SJCRH30 (cell line): ENCODE measurements around the gene FSTL4. TPM values are rescaled to one million over a fixed set of nuclear protein-coding genes. Genes with fewer than 3 reads are reported as not detected.
A peak's percentile ranks its signal among the peaks of the same experiment; 100 is the strongest.

ENCODE experiments used
- DNase-seq, 2 experiments: peaks; one replicate each; pipeline ENCODE4 v3.0.0-alpha.2; 2015 to 2020
- H3K27ac ChIP-seq: fragments of 250-450 bp; sonication (Bioruptor Pico); 2 replicates; pipeline ENCODE4 v1.5.1; 2020; ENCODE audit warnings: mild to moderate bottlenecking, moderate library complexity
- H3K27me3 ChIP-seq: fragments of 250-450 bp; sonication (Bioruptor Pico); 2 replicates; pipeline ENCODE4 v1.5.1; 2020; ENCODE audit warnings: mild to moderate bottlenecking, moderate library complexity
- H3K36me3 ChIP-seq: fragments of 250-450 bp; sonication (Bioruptor Pico); 2 replicates; pipeline ENCODE4 v1.5.1; 2020; ENCODE audit warnings: mild to moderate bottlenecking, moderate library complexity
- H3K4me1 ChIP-seq: fragments of 250-450 bp; sonication (Bioruptor Pico); 2 replicates; pipeline ENCODE4 v1.5.1; 2020; ENCODE audit warnings: mild to moderate bottlenecking, moderate library complexity
- H3K4me3 ChIP-seq: fragments of 250-450 bp; sonication (Bioruptor Pico); 2 replicates; pipeline ENCODE4 v1.5.1; 2020; ENCODE audit warnings: mild to moderate bottlenecking, moderate library complexity
- H3K9me3 ChIP-seq: fragments of 250-450 bp; sonication (Bioruptor Pico); replicated peaks from 2 replicates; pipeline ENCODE4 v1.5.1; 2020; ENCODE audit warnings: mild to moderate bottlenecking, moderate library complexity
- total RNA-seq: library from RNA; depleted of rRNA; stranded (reverse); fragments of >200 nt; shearing (Covaris generic); gene quantifications from 2 replicates; pipeline ENCODE4 v1.2.3, GENCODE V29; 2014

The FSTL4 gene
- total RNA-seq, 1 experiment from 2014 or later, result 7.1 TPM

DNA sequence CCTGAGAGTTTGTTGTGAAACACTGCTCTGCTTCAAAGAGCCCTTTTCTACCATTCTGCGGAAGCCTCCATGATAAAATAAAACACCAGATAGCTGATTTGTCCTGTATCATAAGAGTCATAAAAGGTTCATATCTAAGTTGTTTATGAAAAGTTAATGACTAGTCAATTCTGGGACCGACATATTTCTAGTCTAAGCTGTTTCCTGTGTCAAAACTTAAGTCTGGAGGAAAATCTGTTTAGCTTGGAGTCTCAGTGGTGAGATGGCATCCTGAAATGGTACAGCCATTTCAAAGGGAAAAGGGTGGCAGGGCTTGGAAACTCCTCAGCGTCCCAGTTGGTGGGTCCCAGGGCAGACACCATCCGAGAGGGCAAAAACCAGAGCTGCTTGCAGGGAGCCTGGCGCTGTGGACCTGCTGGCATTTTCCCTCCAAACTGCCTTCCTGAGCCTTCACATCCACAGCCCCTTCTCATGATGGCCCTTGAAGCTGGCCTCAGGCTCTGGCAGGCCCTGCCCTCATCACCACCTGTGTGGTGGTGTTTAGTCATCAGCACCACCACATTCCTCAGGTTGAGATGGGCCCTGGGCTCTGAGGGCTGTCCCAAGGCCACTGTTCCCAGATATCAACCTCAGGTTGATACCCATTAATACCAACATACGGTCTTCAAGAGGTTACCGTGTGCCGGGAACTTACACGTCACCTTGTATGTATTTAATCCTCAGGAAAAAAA lies 376.5 kb downstream of the FSTL4 start:
- H3K9me3 ChIP-seq, result no peaks in the 10 kb centered on the region
- no peaks in the 10 kb centered on the region for H3K36me3 ChIP-seq
- H3K27ac ChIP-seq, result no peak overlapping the region
- DNase-seq, result no peak
- H3K4me3 ChIP-seq, result no peak overlapping the region
- H3K27me3 ChIP-seq, result no peaks in the 10 kb centered on the region
- peaks cover 10% of the 10 kb centered on the region for H3K4me1 ChIP-seq

DNA sequence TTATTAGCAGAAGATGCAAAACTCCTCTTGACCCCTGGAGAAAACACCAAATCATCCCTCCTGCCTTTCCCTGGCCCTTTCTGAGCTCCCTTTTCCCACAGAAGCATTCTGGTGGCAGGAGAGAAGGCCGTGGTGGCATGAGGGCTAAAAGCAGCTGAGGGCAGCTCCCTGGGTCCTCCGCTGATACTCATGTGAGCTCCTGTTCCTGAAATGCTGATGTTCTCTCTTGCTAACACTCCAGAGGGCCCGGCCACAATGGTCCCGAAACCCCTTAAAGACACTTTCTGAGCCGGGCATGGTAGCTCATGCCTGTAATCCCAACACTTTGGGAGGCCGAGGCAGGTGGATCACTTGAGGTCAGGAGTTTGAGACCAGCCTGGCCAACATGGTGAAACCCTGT lies 377.4 kb downstream of the FSTL4 start:
- DNase-seq, result no peak
- Histone ChIP-seq H3K9me3 (no peaks in the 10 kb centered on the region), H3K4me1 (peaks cover under 1% of the 10 kb centered on the region; the same call in 1 of the 2 replicates)

DNA sequence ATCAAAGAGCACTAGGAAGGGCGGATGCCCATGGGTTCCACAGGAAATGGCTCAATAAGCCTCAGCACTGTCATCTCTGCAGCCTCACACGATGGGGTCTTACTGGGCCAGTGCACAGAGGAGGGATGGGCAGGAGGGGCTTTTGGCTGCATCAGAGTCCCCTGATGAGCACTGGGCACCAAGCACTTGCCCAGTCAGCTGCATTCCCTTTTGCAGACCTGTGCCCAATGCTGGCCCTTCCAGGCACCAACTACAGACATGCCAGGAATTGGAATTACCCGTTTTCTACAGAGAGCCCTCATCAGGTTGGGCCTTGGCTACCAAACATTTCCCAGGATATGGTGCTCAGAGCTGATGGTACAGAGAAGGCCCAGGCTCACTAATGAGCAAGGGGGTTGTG lies 378.1 kb downstream of the FSTL4 start:
- no peak overlapping the region for H3K27ac ChIP-seq
- H3K27me3 ChIP-seq, result no peaks in the 10 kb centered on the region
- H3K4me1 ChIP-seq, result no peaks in the 10 kb centered on the region
- no peaks in the 10 kb centered on the region for H3K36me3 ChIP-seq
- DNase-seq, result no peak
- no peaks in the 10 kb centered on the region for H3K9me3 ChIP-seq
- no peak overlapping the region for H3K4me3 ChIP-seq

More for the DNA sequence above, 377.4 kb downstream of the FSTL4 start:
- Histone ChIP-seq H3K27me3 (no peaks in the 10 kb centered on the region), H3K36me3 (no peaks in the 10 kb centered on the region), H3K4me3 (no peak overlapping the region), H3K27ac (no peak overlapping the region)

DNA sequence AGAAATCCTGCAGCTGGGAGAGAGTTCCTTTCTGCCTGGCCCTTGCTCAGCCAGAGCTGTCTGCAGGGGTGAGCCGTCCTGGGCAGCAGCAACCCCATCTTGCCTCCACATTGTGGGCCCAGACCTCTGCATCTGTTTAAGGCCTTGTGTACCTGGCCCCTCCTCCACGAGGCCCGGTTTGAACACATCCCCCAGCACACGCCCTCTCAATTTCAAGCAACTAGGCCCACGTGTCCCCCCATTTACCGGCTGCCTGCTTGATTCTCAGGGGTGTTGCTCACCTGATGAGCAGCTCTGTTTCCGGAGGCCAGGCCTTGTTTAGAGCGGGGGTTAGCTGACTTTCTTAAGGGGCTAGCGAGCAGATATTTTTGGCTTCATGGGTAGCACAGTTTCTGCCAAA lies 378.7 kb downstream of the FSTL4 start:
- no peak for DNase-seq
- Histone ChIP-seq H3K4me3 (no peak overlapping the region), H3K9me3 (no peaks in the 10 kb centered on the region), H3K36me3 (no peaks in the 10 kb centered on the region), H3K4me1 (no peaks in the 10 kb centered on the region), H3K27ac (no peak overlapping the region), H3K27me3 (no peaks in the 10 kb centered on the region)

DNA sequence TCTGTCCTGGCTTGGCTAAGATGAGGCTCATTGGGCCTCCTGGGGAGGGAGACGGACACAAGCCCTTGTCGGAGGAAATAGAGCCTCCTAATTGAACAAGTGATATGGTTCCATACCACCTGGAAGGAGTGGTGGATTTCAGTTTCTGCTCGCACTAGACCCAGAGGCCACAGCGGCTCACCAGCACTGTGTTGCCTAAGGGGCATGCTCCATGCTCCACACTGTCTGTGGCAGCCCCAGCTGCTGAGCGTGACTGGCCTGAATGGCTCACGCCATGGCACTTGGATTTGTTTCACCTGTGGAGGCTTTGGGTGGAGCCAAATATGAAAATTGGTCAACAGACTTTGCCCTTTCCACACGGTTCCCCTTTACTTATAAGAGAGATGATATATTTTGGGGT lies 379.4 kb downstream of the FSTL4 start:
- H3K27ac ChIP-seq, result no peak overlapping the region
- no peaks in the 10 kb centered on the region for H3K27me3 ChIP-seq
- no peaks in the 10 kb centered on the region for H3K36me3 ChIP-seq
- DNase-seq, result no peak
- H3K4me1 ChIP-seq, result no peaks in the 10 kb centered on the region
- no peaks in the 10 kb centered on the region for H3K9me3 ChIP-seq
- no peak overlapping the region for H3K4me3 ChIP-seq

DNA sequence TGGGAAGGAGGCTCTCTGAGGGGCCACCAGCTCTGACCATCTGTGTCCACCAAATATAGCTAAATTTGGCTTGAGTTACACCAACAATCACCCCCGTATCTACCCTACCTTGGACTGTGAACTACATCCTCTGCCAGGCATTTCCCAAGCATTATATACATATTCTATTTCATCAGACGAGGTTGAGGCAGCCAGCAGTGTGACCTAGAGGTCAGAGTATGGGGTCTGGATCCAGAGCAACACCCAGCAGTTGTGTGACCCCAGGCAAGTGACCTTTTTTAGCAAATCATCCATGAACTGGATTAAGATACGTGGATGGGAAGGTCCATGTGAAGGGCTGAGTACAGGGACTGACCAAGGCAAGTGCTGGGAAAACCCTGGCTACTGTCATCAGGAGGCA lies 379.9 kb downstream of the FSTL4 start:
- Histone ChIP-seq H3K27me3 (no peaks in the 10 kb centered on the region), H3K36me3 (no peaks in the 10 kb centered on the region), H3K4me1 (no peaks in the 10 kb centered on the region), H3K4me3 (no peak overlapping the region), H3K9me3 (no peaks in the 10 kb centered on the region), H3K27ac (no peak overlapping the region)
- DNase-seq, result no peak

DNA sequence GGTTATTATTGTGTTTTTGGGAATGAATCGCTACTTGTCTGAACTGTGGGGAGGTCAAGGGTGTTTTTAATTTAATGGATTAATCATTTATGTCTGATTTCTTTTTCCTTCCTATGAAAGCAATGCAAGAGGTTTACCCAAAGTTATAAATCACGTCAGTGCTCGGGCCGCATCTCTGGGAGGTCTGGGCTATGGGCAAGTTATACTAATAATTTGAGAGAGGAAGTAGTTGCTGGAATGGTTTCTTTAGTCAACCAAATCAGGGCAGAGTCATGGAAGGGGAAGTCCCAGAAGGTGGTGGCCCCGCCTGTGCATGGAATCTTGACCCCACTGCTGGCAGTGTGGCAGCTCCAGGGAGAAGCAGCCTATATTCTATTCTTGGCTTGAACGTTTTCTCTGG lies 380.3 kb downstream of the FSTL4 start:
- no peaks in the 10 kb centered on the region for H3K4me1 ChIP-seq
- no peaks in the 10 kb centered on the region for H3K36me3 ChIP-seq
- no peak for DNase-seq
- H3K27ac ChIP-seq, result no peak overlapping the region
- H3K9me3 ChIP-seq, result no peaks in the 10 kb centered on the region
- no peaks in the 10 kb centered on the region for H3K27me3 ChIP-seq
- no peak overlapping the region for H3K4me3 ChIP-seq

DNA sequence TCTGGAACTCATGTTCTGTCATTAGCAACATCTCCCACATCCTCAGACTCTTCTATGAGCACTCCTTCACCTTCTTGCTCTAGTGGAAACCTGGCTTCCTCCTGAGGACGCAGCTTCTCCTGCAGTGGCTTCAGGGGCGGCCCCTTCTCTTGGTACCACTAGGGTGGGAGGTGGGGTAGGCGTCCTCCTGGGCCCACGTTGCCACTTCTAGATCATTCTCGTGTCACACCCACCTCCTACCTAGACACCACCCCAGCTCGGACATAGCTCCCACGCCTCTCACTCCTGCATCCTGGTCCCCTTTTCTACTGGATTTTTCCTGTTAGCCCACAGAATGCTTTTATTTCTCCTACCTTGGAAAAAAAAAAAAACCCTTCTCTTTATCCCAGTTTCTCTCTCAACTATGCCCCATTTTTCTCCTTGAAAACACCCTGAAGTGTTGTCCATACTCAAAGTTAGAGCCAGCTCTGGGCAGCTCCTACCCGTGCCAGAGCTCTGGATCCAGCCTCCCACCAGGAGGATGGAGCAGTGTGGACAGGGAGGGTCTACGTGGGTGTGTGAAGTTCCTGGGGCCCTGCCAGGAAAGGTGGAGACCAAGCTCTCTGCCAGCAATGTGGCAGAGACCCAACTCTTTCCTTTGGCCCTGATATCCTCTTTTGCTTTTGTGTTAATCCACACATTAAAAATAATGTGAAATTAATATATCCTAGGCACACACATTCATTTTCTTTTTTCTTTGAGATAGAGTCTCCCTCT lies 381.3 kb downstream of the FSTL4 start:
- no peak for DNase-seq
- H3K9me3 ChIP-seq, result no peaks in the 10 kb centered on the region
- no peak overlapping the region for H3K27ac ChIP-seq
- no peaks in the 10 kb centered on the region for H3K4me1 ChIP-seq
- no peaks in the 10 kb centered on the region for H3K27me3 ChIP-seq
- H3K4me3 ChIP-seq, result no peak overlapping the region
- no peaks in the 10 kb centered on the region for H3K36me3 ChIP-seq

DNA sequence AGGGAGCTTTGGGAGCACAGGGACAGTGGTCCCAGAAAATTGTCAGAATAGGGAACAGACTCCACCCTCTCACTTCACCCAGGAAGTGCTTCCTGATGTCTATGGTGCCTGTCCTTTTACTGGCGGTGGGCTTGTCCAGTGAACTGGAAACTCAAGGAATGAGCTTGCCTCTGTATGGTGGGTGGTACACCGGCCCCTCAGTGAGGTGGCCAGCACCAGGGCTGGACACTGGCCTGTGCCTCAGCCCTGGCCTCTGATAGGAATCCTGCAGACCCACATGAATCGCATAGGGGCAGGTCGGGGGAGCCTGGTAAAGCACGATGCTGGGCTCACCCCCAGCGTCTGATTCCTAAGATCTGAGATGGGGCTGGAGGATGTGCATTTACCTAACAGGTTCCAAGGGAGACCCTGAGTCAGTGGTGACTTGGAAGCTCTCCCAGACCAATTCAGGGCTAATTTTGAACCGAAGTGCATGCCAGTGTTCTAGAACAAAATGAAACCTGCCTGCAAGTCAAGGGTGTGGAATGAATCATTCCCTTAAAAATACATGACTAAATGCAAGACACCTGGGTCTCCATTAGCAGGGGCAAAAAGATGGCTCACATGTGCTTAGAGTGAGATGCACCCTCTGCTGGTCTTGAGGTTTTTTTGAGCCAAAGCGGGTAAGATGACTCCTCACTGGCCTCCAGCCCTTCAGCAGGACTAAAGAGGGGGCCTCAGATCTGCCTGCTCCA lies 382.2 kb downstream of the FSTL4 start:
- no peak overlapping the region for H3K27ac ChIP-seq
- no peaks in the 10 kb centered on the region for H3K9me3 ChIP-seq
- no peaks in the 10 kb centered on the region for H3K4me1 ChIP-seq
- no peaks in the 10 kb centered on the region for H3K27me3 ChIP-seq
- no peak overlapping the region for H3K4me3 ChIP-seq
- H3K36me3 ChIP-seq, result no peaks in the 10 kb centered on the region
- DNase-seq, result no peak

DNA sequence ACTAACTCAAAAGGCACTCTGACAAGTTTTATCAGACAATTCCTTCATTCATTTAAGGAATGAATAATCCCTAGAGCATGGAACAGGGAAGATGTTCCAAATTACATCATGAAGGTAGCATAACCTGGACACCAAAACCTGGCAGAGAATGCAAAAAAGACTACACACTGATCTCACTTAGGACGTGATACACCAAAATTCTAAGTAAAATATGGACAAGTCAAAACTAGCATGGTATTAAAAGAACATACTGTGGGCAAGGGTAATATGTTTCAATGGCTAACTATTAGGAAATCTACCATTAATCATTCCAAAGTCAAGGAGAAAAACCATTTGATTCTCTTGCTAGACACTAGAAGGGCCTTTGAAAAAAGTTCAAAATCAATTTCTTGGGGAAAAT lies 384.0 kb downstream of the FSTL4 start:
- Histone ChIP-seq H3K4me3 (no peak overlapping the region), H3K27ac (no peak overlapping the region), H3K4me1 (no peaks in the 10 kb centered on the region), H3K9me3 (no peaks in the 10 kb centered on the region), H3K27me3 (no peaks in the 10 kb centered on the region), H3K36me3 (no peaks in the 10 kb centered on the region)
- no peak for DNase-seq

DNA sequence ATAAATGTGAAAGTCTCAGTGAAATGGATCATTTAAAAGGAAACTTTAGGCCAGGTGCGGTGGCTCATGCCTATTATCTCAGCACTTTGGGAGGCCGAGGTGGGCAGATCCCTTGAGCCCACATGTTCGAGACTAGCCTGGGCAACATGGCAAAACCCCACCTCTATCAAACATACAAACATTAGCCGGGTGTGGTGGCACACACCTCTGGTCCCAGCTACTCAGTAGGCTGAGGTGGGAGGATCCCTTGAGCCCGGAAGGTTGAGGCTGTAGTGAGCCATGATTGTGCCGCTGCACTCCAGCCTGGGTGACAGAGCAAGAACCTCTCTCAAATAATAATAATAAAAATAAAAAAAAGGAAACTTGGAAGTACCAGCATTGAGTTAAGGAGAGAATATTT lies 384.4 kb downstream of the FSTL4 start:
- no peak for DNase-seq
- no peak overlapping the region for H3K27ac ChIP-seq
- no peaks in the 10 kb centered on the region for H3K4me1 ChIP-seq
- H3K27me3 ChIP-seq, result no peaks in the 10 kb centered on the region
- no peaks in the 10 kb centered on the region for H3K9me3 ChIP-seq
- H3K4me3 ChIP-seq, result no peak overlapping the region
- no peaks in the 10 kb centered on the region for H3K36me3 ChIP-seq

DNA sequence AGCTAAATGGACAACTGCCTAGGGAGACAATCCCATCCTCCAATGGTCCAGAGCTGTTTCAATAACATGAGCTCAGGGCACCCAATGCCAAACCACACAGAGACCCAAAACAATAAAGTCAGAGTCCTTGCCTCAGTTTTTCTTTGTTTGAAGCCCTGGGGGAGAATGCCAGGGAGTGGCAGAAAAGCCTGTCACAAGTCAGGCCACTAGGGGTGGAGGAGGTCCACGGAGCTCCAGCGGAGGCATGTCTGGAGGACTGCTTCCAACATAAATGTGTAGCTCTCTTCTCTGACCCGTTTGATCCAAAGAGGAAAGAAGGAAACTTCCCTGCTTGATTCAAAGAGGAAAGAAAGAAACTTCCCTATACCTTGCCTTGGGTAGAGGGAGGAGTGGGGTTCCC lies 385.3 kb downstream of the FSTL4 start:
- Histone ChIP-seq H3K4me3 (no peak overlapping the region), H3K27ac (no peak overlapping the region)
- no peak for DNase-seq

DNA sequence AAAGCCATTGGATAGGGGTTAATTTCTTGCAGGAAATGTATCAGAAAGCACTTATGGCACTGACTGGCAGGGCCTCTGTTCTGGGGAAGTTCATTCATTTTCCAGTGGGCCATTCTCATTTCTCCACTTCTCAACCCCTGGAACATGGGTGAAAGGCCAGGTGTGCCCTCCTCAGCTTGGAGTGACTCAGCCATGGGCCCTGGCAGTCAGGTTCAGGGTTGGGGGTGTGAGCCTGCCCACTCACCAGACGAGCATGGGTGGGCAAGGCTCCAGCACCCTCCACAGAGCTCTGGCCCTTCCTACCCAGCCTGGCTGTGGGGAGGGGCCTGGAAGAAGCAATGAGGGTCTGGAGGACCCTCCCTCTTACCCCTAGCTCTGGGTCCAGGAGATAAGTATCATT lies 386.2 kb downstream of the FSTL4 start:
- Histone ChIP-seq H3K4me3 (no peak overlapping the region), H3K27ac (no peak overlapping the region), H3K36me3 (no peaks in the 10 kb centered on the region), H3K4me1 (no peaks in the 10 kb centered on the region), H3K9me3 (no peaks in the 10 kb centered on the region), H3K27me3 (no peaks in the 10 kb centered on the region)
- no peak for DNase-seq

More for the DNA sequence above, 385.3 kb downstream of the FSTL4 start:
- H3K36me3 ChIP-seq, result no peaks in the 10 kb centered on the region
- H3K9me3 ChIP-seq, result no peaks in the 10 kb centered on the region
- no peaks in the 10 kb centered on the region for H3K4me1 ChIP-seq
- H3K27me3 ChIP-seq, result no peaks in the 10 kb centered on the region

DNA sequence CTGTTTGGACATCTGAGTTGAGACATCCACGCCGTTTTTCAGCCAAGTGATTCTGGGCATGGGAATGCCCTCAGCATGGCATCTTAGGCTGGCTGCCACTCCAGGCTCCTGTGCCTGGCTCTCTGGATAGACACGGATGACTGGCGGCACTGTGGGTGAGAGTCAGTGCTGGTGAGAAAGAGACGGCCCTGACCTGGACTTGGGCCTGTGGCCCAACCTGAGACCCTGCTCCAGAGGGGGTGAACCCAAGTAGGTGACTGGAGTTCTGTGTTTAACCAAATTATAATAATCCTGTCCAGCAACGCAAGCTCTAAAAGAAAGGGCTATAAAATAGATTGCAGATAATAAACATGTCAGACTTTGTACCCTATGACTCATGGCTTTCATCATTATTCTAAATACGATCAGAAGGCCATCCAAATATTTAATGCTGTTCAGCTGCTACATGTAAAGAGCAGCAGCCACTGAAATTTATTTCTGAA lies 386.6 kb downstream of the FSTL4 start:
- Histone ChIP-seq H3K4me1 (no peaks in the 10 kb centered on the region), H3K9me3 (no peaks in the 10 kb centered on the region), H3K27ac (no peak overlapping the region), H3K27me3 (no peaks in the 10 kb centered on the region), H3K36me3 (no peaks in the 10 kb centered on the region), H3K4me3 (no peak overlapping the region)
- no peak for DNase-seq

DNA sequence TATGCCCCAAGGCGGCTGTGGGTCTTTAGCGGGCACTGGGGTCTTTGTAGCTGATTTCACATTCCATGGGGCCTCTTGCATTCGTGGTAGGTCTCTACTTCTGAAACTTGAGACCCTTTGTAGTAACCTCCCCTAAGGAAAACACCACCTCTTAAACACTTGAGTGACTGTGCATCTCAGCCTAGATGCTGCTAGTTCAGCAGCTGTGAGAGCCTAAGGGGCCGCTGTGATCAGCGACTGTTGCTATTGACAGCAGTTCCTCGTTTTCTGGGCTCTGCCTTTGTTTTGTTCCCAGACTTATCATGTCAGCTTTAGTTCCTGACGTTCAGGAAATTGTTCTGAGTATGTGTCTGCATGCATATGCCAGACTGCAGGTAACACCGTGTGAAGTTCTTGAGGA lies 389.4 kb downstream of the FSTL4 start:
- Histone ChIP-seq H3K9me3 (no peaks in the 10 kb centered on the region), H3K27ac (no peak overlapping the region), H3K4me1 (no peaks in the 10 kb centered on the region), H3K27me3 (no peaks in the 10 kb centered on the region), H3K36me3 (no peaks in the 10 kb centered on the region), H3K4me3 (no peak overlapping the region)
- DNase-seq, result peak in 1 of 2 experiments; percentile 19
